ENCODE measurements around the gene EP400. TPM values are rescaled to one million over a fixed set of nuclear protein-coding genes. Genes with fewer than 3 reads are reported as not detected.

EP400 gene
- total and polyA plus RNA-seq, 2 donors (not counting 1 experiment from before 2014, with no cell fraction given), result 3.4 to 12.4 TPM

- Histone ChIP-seq H3K36me3 (ENCODE audit: control insufficient read depth, insufficient read depth, low read length) (peaks cover 22% of the 10 kb centered on the region), H3K27me3 (ENCODE audit: control insufficient read depth, insufficient read depth, low read length) (no peaks in the 10 kb centered on the region), H4K20me1 (ENCODE audit: control insufficient read depth, extremely low read depth, insufficient read depth, low read length) (no peaks in the 10 kb centered on the region), H3K27ac (ENCODE audit: insufficient read depth, low read length) (no peak overlapping the region), H3K4me1 (ENCODE audit: control insufficient read depth, extremely low read depth, insufficient read depth, low read length) (no peaks in the 10 kb centered on the region), H3K4me3 (replicated peaks in 1 of 4; ENCODE audit: control extremely low read depth in 1 of 4, insufficient read depth in 1 of 4, low read depth in 3 of 4, low read length in 4 of 4) (no peak overlapping the region), H3K9ac (ENCODE audit: insufficient read depth, low read length) (no peak overlapping the region), H3K4me2 (ENCODE audit: extremely low read depth, insufficient read depth, low read length) (no peak overlapping the region), H2AFZ (ENCODE audit: low read length) (no peak overlapping the region), H3K79me2 (ENCODE audit: control insufficient read depth, insufficient read depth, low read length) (no peaks in the 10 kb centered on the region), H3K9me3 (ENCODE audit: control insufficient read depth, insufficient read depth, low read depth, low read length) (no peaks in the 10 kb centered on the region)
- DNase-seq (ENCODE audit: low read depth in 2 of 2), result no peak
- TF ChIP-seq CTCF (conservative IDR thresholded peaks at IDR 0.05 in 1 of 2, IDR thresholded peaks at IDR 0.05 in 1 of 2; ENCODE audit: low read depth in 1 of 2, low read length in 2 of 2) (no peak), EZH2 (IDR thresholded peaks at IDR 0.05; ENCODE audit: low read length, missing control alignments) (no peak)
These were observed 70.5 kb downstream of the EP400 start for GRCh38 chr12:132020292-132020691.

GRCh38 chr12:132021031-132021871 lies 71.5 kb downstream of the EP400 start:
- H4K20me1 ChIP-seq (ENCODE audit: control insufficient read depth, extremely low read depth, insufficient read depth, low read length), result no peaks in the 10 kb centered on the region
- H3K4me1 ChIP-seq (ENCODE audit: control insufficient read depth, extremely low read depth, insufficient read depth, low read length), result no peaks in the 10 kb centered on the region
- H3K79me2 ChIP-seq (ENCODE audit: control insufficient read depth, insufficient read depth, low read length), result no peaks in the 10 kb centered on the region
- no peaks in the 10 kb centered on the region for H3K27me3 ChIP-seq (ENCODE audit: control insufficient read depth, insufficient read depth, low read length)
- H3K4me2 ChIP-seq (ENCODE audit: extremely low read depth, insufficient read depth, low read length), result no peak overlapping the region
- no peak for DNase-seq (ENCODE audit: low read depth in 2 of 2)
- no peak overlapping the region for H2AFZ ChIP-seq (ENCODE audit: low read length)
- no peak overlapping the region for H3K9ac ChIP-seq (ENCODE audit: insufficient read depth, low read length)
- H3K36me3 ChIP-seq (ENCODE audit: control insufficient read depth, insufficient read depth, low read length), result peaks cover 22% of the 10 kb centered on the region
- H3K9me3 ChIP-seq (ENCODE audit: control insufficient read depth, insufficient read depth, low read depth, low read length), result no peaks in the 10 kb centered on the region
- TF ChIP-seq CTCF (conservative IDR thresholded peaks at IDR 0.05 in 1 of 2, IDR thresholded peaks at IDR 0.05 in 1 of 2; ENCODE audit: low read depth in 1 of 2, low read length in 2 of 2), result no peak
- no peak for TF ChIP-seq EZH2 (IDR thresholded peaks at IDR 0.05; ENCODE audit: low read length, missing control alignments)
- no peak overlapping the region for H3K4me3 ChIP-seq (replicated peaks in 1 of 4; ENCODE audit: control extremely low read depth in 1 of 4, insufficient read depth in 1 of 4, low read depth in 3 of 4, low read length in 4 of 4)
- no peak overlapping the region for H3K27ac ChIP-seq (ENCODE audit: insufficient read depth, low read length)

- no peaks in the 10 kb centered on the region for H4K20me1 ChIP-seq (ENCODE audit: control insufficient read depth, extremely low read depth, insufficient read depth, low read length)
- no peaks in the 10 kb centered on the region for H3K27me3 ChIP-seq (ENCODE audit: control insufficient read depth, insufficient read depth, low read length)
- H2AFZ ChIP-seq (ENCODE audit: low read length), result no peak overlapping the region
- H3K9me3 ChIP-seq (ENCODE audit: control insufficient read depth, insufficient read depth, low read depth, low read length), result no peaks in the 10 kb centered on the region
- H3K27ac ChIP-seq (ENCODE audit: insufficient read depth, low read length), result no peak overlapping the region
- H3K36me3 ChIP-seq (ENCODE audit: control insufficient read depth, insufficient read depth, low read length), result peaks cover 23% of the 10 kb centered on the region
- H3K4me1 ChIP-seq (ENCODE audit: control insufficient read depth, extremely low read depth, insufficient read depth, low read length), result no peaks in the 10 kb centered on the region
- H3K4me3 ChIP-seq (replicated peaks in 1 of 4; ENCODE audit: control extremely low read depth in 1 of 4, insufficient read depth in 1 of 4, low read depth in 3 of 4, low read length in 4 of 4), result no peak overlapping the region
- H3K9ac ChIP-seq (ENCODE audit: insufficient read depth, low read length), result no peak overlapping the region
- DNase-seq (ENCODE audit: low read depth in 2 of 2), result no peak
- TF ChIP-seq CTCF (conservative IDR thresholded peaks at IDR 0.05 in 1 of 2, IDR thresholded peaks at IDR 0.05 in 1 of 2; ENCODE audit: low read depth in 1 of 2, low read length in 2 of 2), result no peak
- no peak for TF ChIP-seq EZH2 (IDR thresholded peaks at IDR 0.05; ENCODE audit: low read length, missing control alignments)
- no peaks in the 10 kb centered on the region for H3K79me2 ChIP-seq (ENCODE audit: control insufficient read depth, insufficient read depth, low read length)
- H3K4me2 ChIP-seq (ENCODE audit: extremely low read depth, insufficient read depth, low read length), result no peak overlapping the region
These were observed 72.2 kb downstream of the EP400 start for GRCh38 chr12:132021965-132022364.
